H9 (cell line): ENCODE measurements around the gene MTCL1. TPM values are rescaled to one million over a fixed set of nuclear protein-coding genes. Genes with fewer than 3 reads are reported as not detected.

Experiments used
- DNase-seq: peaks from one replicate; pipeline ENCODE4 v3.0.0-alpha.2; 2017
- H2AFZ ChIP-seq: one replicate; pipeline ENCODE4 v1.6.1; 2013; ENCODE audit warnings: mild to moderate bottlenecking, low read length, control low read depth, moderate library complexity
- H2AK5ac ChIP-seq: 2 replicates; pipeline ENCODE4 v1.6.1; 2013; ENCODE audit warnings: low read length, control low read depth, mixed read lengths; ENCODE audit not compliant: insufficient read length
- H2BK120ac ChIP-seq: one replicate; pipeline ENCODE4 v1.6.1; 2013; ENCODE audit warnings: low read depth, mild to moderate bottlenecking, low read length, control low read depth, inconsistent platforms; ENCODE audit not compliant: poor library complexity, severe bottlenecking
- H2BK12ac ChIP-seq: 2 replicates; pipeline ENCODE4 v1.6.1; 2013; ENCODE audit warnings: low read length, control low read depth, mixed read lengths, low read depth; ENCODE audit not compliant: insufficient read length
- H2BK15ac ChIP-seq: 2 replicates; pipeline ENCODE4 v1.6.1; 2013; ENCODE audit warnings: low read depth, low read length, control low read depth
- H2BK20ac ChIP-seq: one replicate; pipeline ENCODE4 v1.6.1; 2013; ENCODE audit warnings: low read depth, mild to moderate bottlenecking, low read length, control low read depth, inconsistent platforms; ENCODE audit not compliant: poor library complexity, severe bottlenecking
- H2BK5ac ChIP-seq: 2 replicates; pipeline ENCODE4 v1.6.1; 2013; ENCODE audit warnings: low read length, control low read depth, mixed read lengths; ENCODE audit not compliant: insufficient read length
- H3K14ac ChIP-seq: 2 replicates; pipeline ENCODE4 v1.6.1; 2013; ENCODE audit warnings: low read length, control low read depth; ENCODE audit not compliant: insufficient read depth
- H3K18ac ChIP-seq: 2 replicates; pipeline ENCODE4 v1.6.1; 2013; ENCODE audit warnings: low read depth, mild to moderate bottlenecking, mixed read lengths, low read length, control low read depth; ENCODE audit not compliant: insufficient read length
- H3K23ac ChIP-seq: 2 replicates; pipeline ENCODE4 v1.6.1; 2013; ENCODE audit warnings: low read length, control low read depth, mixed read lengths, low read depth; ENCODE audit not compliant: insufficient read length
- H3K23me2 ChIP-seq: 2 replicates; pipeline ENCODE4 v1.6.1; 2013; ENCODE audit warnings: low read depth, mild to moderate bottlenecking, mixed read lengths, low read length, control low read depth; ENCODE audit not compliant: insufficient read length, poor library complexity, severe bottlenecking
- H3K27ac ChIP-seq: 2 replicates; pipeline ENCODE4 v1.5.1; 2013; ENCODE audit warnings: low read length, control low read depth, mixed read lengths, low read depth; ENCODE audit not compliant: insufficient read length
- H3K27me3 ChIP-seq: 2 replicates; pipeline ENCODE4 v1.6.1; 2013; ENCODE audit warnings: low read length, control low read depth, inconsistent platforms; ENCODE audit not compliant: insufficient read depth
- H3K4ac ChIP-seq: 2 replicates; pipeline ENCODE4 v1.6.1; 2013; ENCODE audit warnings: low read depth, mild to moderate bottlenecking, control low read depth, inconsistent platforms, low read length, moderate library complexity
- H3K4me1 ChIP-seq: 2 replicates; pipeline ENCODE4 v1.6.1; 2013; ENCODE audit warnings: low read length, control low read depth, inconsistent platforms; ENCODE audit not compliant: insufficient read depth
- H3K4me2 ChIP-seq: 2 replicates; pipeline ENCODE4 v1.6.1; 2013; ENCODE audit warnings: low read length, control low read depth, mixed read lengths; ENCODE audit not compliant: insufficient read length, insufficient read depth
- H3K56ac ChIP-seq: 2 replicates; pipeline ENCODE4 v1.6.1; 2013; ENCODE audit warnings: low read depth, mild to moderate bottlenecking, mixed read lengths, low read length, control low read depth; ENCODE audit not compliant: insufficient read length
- H3K79me1 ChIP-seq: 2 replicates; pipeline ENCODE4 v1.6.1; 2013; ENCODE audit warnings: low read depth, mild to moderate bottlenecking, moderate library complexity, low read length, control low read depth, inconsistent platforms; ENCODE audit not compliant: insufficient read depth, poor library complexity, severe bottlenecking
- H3K79me2 ChIP-seq: 2 replicates; pipeline ENCODE4 v1.6.1; 2013; ENCODE audit warnings: low read length, control low read depth, inconsistent platforms; ENCODE audit not compliant: insufficient read depth
- H3K9ac ChIP-seq: 2 replicates; pipeline ENCODE4 v1.6.1; 2013; ENCODE audit warnings: low read length, control low read depth, mixed read lengths; ENCODE audit not compliant: insufficient read length; ENCODE audit errors: extremely low read depth
- H3K9me3 ChIP-seq: one replicate; pipeline ENCODE4 v1.6.1; 2013; ENCODE audit warnings: low read depth, low read length, inconsistent platforms; ENCODE audit not compliant: control insufficient read depth
- H3T11ph ChIP-seq: one replicate; pipeline ENCODE4 v1.6.1; 2013; ENCODE audit warnings: mild to moderate bottlenecking, low read length, control low read depth, inconsistent platforms
- H4K20me1 ChIP-seq: one replicate; pipeline ENCODE4 v1.6.1; 2013; ENCODE audit not compliant: control insufficient read depth, insufficient read length, insufficient read depth
- H4K5ac ChIP-seq: 2 replicates; pipeline ENCODE4 v1.6.1; 2013; ENCODE audit warnings: low read depth, mild to moderate bottlenecking, mixed read lengths, low read length, control low read depth; ENCODE audit not compliant: insufficient read length
- H4K8ac ChIP-seq: replicated peaks from 2 replicates; pipeline ENCODE4 v1.6.1; 2013; ENCODE audit warnings: low read length, control low read depth, mixed read lengths, low read depth; ENCODE audit not compliant: insufficient read length
- H4K91ac ChIP-seq: 2 replicates; pipeline ENCODE4 v1.6.1; 2013; ENCODE audit warnings: low read depth, mild to moderate bottlenecking, moderate library complexity, mixed read lengths, low read length, control low read depth; ENCODE audit not compliant: insufficient read length
- H3K27ac Mint-ChIP-seq, 3 experiments: 2 replicates in 2 of 3; 3 replicates in 1 of 3; pipeline ENCODE4 v1.8.0; 2020 to 2021; ENCODE audit warnings: mixed read lengths in 3 of 3, mild to moderate bottlenecking in 1 of 3, moderate library complexity in 1 of 3
- H3K27me3 Mint-ChIP-seq: 2 replicates; pipeline ENCODE4 v1.8.0; 2021; ENCODE audit warnings: low read depth, mild to moderate bottlenecking, moderate library complexity, mixed read lengths
- H3K36me3 Mint-ChIP-seq, 3 experiments: 2 replicates in 2 of 3; 3 replicates in 1 of 3; pipeline ENCODE4 v1.8.0; 2020 to 2021; ENCODE audit warnings: low read depth in 3 of 3, mixed read lengths in 3 of 3; ENCODE audit not compliant: insufficient read depth in 1 of 3
- H3K4me1 Mint-ChIP-seq, 2 experiments: 2 replicates each; pipeline ENCODE4 v1.8.0; 2020; ENCODE audit warnings: mixed read lengths in 2 of 2
- H3K4me3 Mint-ChIP-seq, 2 experiments: 2 replicates in 1 of 2; 3 replicates in 1 of 2; pipeline ENCODE4 v1.8.0; 2020 to 2021; ENCODE audit warnings: mild to moderate bottlenecking in 2 of 2, mixed read lengths in 2 of 2, moderate library complexity in 1 of 2
- H3K9me3 Mint-ChIP-seq, 2 experiments: 2 replicates in 1 of 2; 3 replicates in 1 of 2; pipeline ENCODE4 v1.8.0; 2020; ENCODE audit warnings: mild to moderate bottlenecking in 2 of 2, mixed read lengths in 2 of 2, moderate library complexity in 1 of 2
- CTCF ChIP-seq: fragments of 200-600 bp; sonication (generic); conservative IDR thresholded peaks from 3 replicates; pipeline ENCODE4 v1.8.0; 2021; ENCODE audit warnings: antibody characterized with exemption, mild to moderate bottlenecking
- WGBS: extraction: QIAGEN DNeasy Blood & Tissue Kit; methylation state at CpG from one replicate; pipeline ENCODE4 v1.1.7; 2013; ENCODE audit warnings: missing lambda C conversion rate, low lambda C conversion rate, mixed read lengths; ENCODE audit not compliant: insufficient read length; ENCODE audit errors: extremely low coverage; 5-methylcytosine and 5-hydroxymethylcytosine counted together
- total RNA-seq: library from RNA; stranded (reverse); gene quantifications from 2 replicates; pipeline ENCODE4 v1.2.1, GENCODE V29; 2021

The MTCL1 gene
- total RNA-seq, 1 experiment from 2014 or later = 50.7 TPM

GRCh38 chr18:8686611-8687010, 18.7 kb upstream of the MTCL1 start:
- Histone ChIP-seq H2AFZ (no peak overlapping the region), H4K8ac (no peak overlapping the region), H3K56ac (no peak overlapping the region), H2BK12ac (no peak overlapping the region), H3T11ph (no peak overlapping the region), H4K20me1 (no peaks in the 10 kb centered on the region), H3K4me1 (peaks cover 10% of the 10 kb centered on the region; the same call in 1 of the 2 replicates), H2BK120ac (no peak overlapping the region), H3K18ac (no peak overlapping the region), H3K23me2 (no peaks in the 10 kb centered on the region), H3K27ac (no peak overlapping the region), H3K79me1 (no peaks in the 10 kb centered on the region), H3K14ac (no peak overlapping the region), H2BK15ac (no peak overlapping the region), H3K27me3 (no peaks in the 10 kb centered on the region), H3K4ac (no peak overlapping the region), H2AK5ac (no peak overlapping the region), H2BK20ac (no peak overlapping the region), H3K79me2 (no peaks in the 10 kb centered on the region), H4K5ac (no peak overlapping the region), H2BK5ac (no peak overlapping the region), H3K4me2 (no peak overlapping the region), H3K9ac (no peak overlapping the region), H4K91ac (no peak overlapping the region), H3K23ac (no peak overlapping the region), H3K9me3 (no peaks in the 10 kb centered on the region)
- H3K27ac Mint-ChIP-seq = peak overlapping the region in 1 of 3 experiments; percentile 10; a peak in 1 of 7 replicates
- TF ChIP-seq CTCF = no peak
- H3K4me3 Mint-ChIP-seq = no peak overlapping the region; a peak in 1 of 5 replicates
- no CpG with 5 or more reads among the region's 6 CpGs for WGBS
- no peaks in the 10 kb centered on the region for H3K9me3 Mint-ChIP-seq
- no peaks in the 10 kb centered on the region; the same call in 1 of the 2 replicates for H3K27me3 Mint-ChIP-seq
- no peak for DNase-seq
- peaks cover 41 to 44% of the 10 kb centered on the region in 2 experiments for H3K4me1 Mint-ChIP-seq
- no peaks in the 10 kb centered on the region for H3K36me3 Mint-ChIP-seq
